GM12878 (cell line): Measurements from ENCODE around the gene NR1H4. TPM values are rescaled to one million over a fixed set of nuclear protein-coding genes. Genes with fewer than 3 reads are reported as not detected.

Source experiments
- ATAC-seq: fragments of 200-7000 bp; cut with Tn5 transposase; 3 replicates; pipeline ENCODE4 v1.9.1; 2020; ENCODE audit warnings: mild to moderate bottlenecking, moderate library complexity
- BruUV-seq: library from RNA; stranded (reverse); fragments of 400-500 nt; replicated peaks from 2 replicates; lab custom pipeline; 2021; lab: Mats Ljungman, UMichigan
- CTCF ChIA-PET: fragments of 300-600 bp; sonication (Branson Sonifier 250); formaldehyde crosslinking; extraction: SDS; loops from one replicate; lab custom pipeline; 2021; ENCODE audit warnings: inconsistent platforms; lab: Yijun Ruan, JAX
- POLR2A ChIA-PET: fragments of 350-600 bp; formaldehyde crosslinking; extraction: SDS; loops from one replicate; lab custom pipeline; 2021; ENCODE audit warnings: inconsistent platforms; lab: Charles Lee
- RAD21 ChIA-PET: fragments of 300-600 bp; sonication (Branson Sonifier 250); formaldehyde crosslinking; loops from one replicate; lab custom pipeline; 2023; ENCODE audit warnings: antibody characterized with exemption; ENCODE audit not compliant: unreplicated experiment; lab: Charles Lee
- SMC1A ChIA-PET: fragments of 300-600 bp; sonication (Branson Sonifier 250); formaldehyde crosslinking; loops from one replicate; lab custom pipeline; 2023; ENCODE audit not compliant: unreplicated experiment, uncharacterized antibody; lab: Charles Lee
- DNase-seq: peaks from one replicate; pipeline ENCODE4 v3.0.0-alpha.2; 2011; ENCODE audit warnings: low read depth, low spot score
- FAIRE-seq: peaks from 3 replicates; lab custom pipeline; 2011; peaks lifted over from hg19 to GRCh38; lab: Jason Lieb, UNC
- H2AFZ ChIP-seq: 2 replicates; pipeline ENCODE4 v1.6.0; 2011; ENCODE audit warnings: low read depth, low read length, control low read depth; ENCODE audit not compliant: control insufficient read depth
- H3K27ac ChIP-seq: 2 replicates; pipeline ENCODE4 v1.5.1; 2011; ENCODE audit warnings: control low read depth; ENCODE audit not compliant: control insufficient read depth, insufficient read depth
- H3K27me3 ChIP-seq, 2 experiments: replicated peaks in 1 of 2; 2 replicates each; pipeline versions ENCODE4 v1.6.0 to v1.6.1; 2011; ENCODE audit warnings: low read length in 1 of 2; ENCODE audit not compliant: control insufficient read depth in 2 of 2, insufficient read depth in 2 of 2
- H3K36me3 ChIP-seq, 2 experiments: 2 replicates each; pipeline ENCODE4 v1.5.1; 2011; ENCODE audit warnings: low read length in 1 of 2; ENCODE audit not compliant: control insufficient read depth in 2 of 2, insufficient read depth in 2 of 2
- H3K4me1 ChIP-seq: 2 replicates; pipeline ENCODE4 v1.6.1; 2011; ENCODE audit warnings: mild to moderate bottlenecking, low read length, moderate library complexity, mixed read lengths; ENCODE audit not compliant: control insufficient read depth, insufficient read depth
- H3K4me2 ChIP-seq: 2 replicates; pipeline ENCODE4 v1.6.0; 2011; ENCODE audit warnings: control low read depth; ENCODE audit not compliant: control insufficient read depth, insufficient read depth
- H3K4me3 ChIP-seq: fragments of 200-600 bp; sonication (generic); 2 replicates; pipeline ENCODE4 v1.5.1; 2016
- H3K79me2 ChIP-seq: 2 replicates; pipeline ENCODE4 v1.6.0; 2011; ENCODE audit warnings: low read length; ENCODE audit not compliant: control insufficient read depth, insufficient read depth
- H3K9ac ChIP-seq: 2 replicates; pipeline ENCODE4 v1.8.0; 2011; ENCODE audit warnings: low read length, control low read depth, mixed read lengths; ENCODE audit not compliant: control insufficient read depth, insufficient read depth
- H3K9me3 ChIP-seq: replicated peaks from 3 replicates; pipeline ENCODE4 v1.5.1; 2011; ENCODE audit warnings: mild to moderate bottlenecking, low read length; ENCODE audit not compliant: control insufficient read depth, insufficient read depth
- H4K20me1 ChIP-seq: 2 replicates; pipeline ENCODE4 v1.6.0; 2011; ENCODE audit not compliant: control insufficient read depth, insufficient read depth
- ASH2L ChIP-seq: fragments of 300-600, 200-600 bp; sonication (generic); IDR thresholded peaks from 2 replicates; pipeline ENCODE4 v1.6.1; 2017; ENCODE audit warnings: low read depth, mild to moderate bottlenecking, borderline replicate concordance
- BHLHE40 ChIP-seq, 2 experiments: fragments of 450-650 bp in 1 of 2; IDR thresholded peaks; 2 replicates each; pipeline ENCODE4 v1.6.1; 2011 to 2017; ENCODE audit warnings: low read depth in 2 of 2, borderline replicate concordance in 1 of 2, improper control_type of control experiment in 1 of 2, low read length in 1 of 2, mild to moderate bottlenecking in 1 of 2
- CBX5 ChIP-seq: sonication (generic); IDR thresholded peaks from 2 replicates; pipeline ENCODE4 v1.6.1; 2016; ENCODE audit warnings: low read depth, moderate library complexity, mild to moderate bottlenecking, inconsistent platforms
- EED ChIP-seq: sonication (generic); IDR thresholded peaks from 2 replicates; pipeline ENCODE4 v1.6.1; 2016; ENCODE audit warnings: antibody characterized with exemption, low read depth
- JUNB ChIP-seq: IDR thresholded peaks from 2 replicates; pipeline ENCODE4 v1.6.1; 2016; ENCODE audit warnings: antibody characterized with exemption, mild to moderate bottlenecking
- JUND ChIP-seq: IDR thresholded peaks from 2 replicates; pipeline ENCODE4 v1.6.1; 2012; ENCODE audit warnings: low read depth, mild to moderate bottlenecking, low read length, improper control_type of control experiment, moderate library complexity
- MEF2B ChIP-seq: fragments of 450-650 bp; IDR thresholded peaks from 2 replicates; pipeline ENCODE4 v1.6.1; 2018; ENCODE audit warnings: mild to moderate bottlenecking, moderate library complexity; ENCODE audit not compliant: partially characterized antibody, poor library complexity, severe bottlenecking
- MYC ChIP-seq: IDR thresholded peaks from 2 replicates; pipeline ENCODE4 v1.6.1; 2011; ENCODE audit warnings: mild to moderate bottlenecking, low read length, moderate library complexity, inconsistent platforms; ENCODE audit not compliant: insufficient read depth, insufficient replicate concordance, insufficient read length, severe bottlenecking
- POLR2AphosphoS2 ChIP-seq: IDR thresholded peaks from 2 replicates; pipeline ENCODE4 v1.6.1; 2011; ENCODE audit warnings: low read depth, mild to moderate bottlenecking, low read length, improper control_type of control experiment, moderate library complexity
- SMC3 ChIP-seq: IDR thresholded peaks from 2 replicates; pipeline ENCODE4 v1.6.1; 2011; ENCODE audit warnings: low read length, improper control_type of control experiment, borderline replicate concordance
- STAT3 ChIP-seq: IDR thresholded peaks from 2 replicates; pipeline ENCODE4 v1.6.1; 2011; ENCODE audit warnings: low read depth, low read length, improper control_type of control experiment
- YY1 ChIP-seq: IDR thresholded peaks from 2 replicates; pipeline ENCODE4 v1.6.1; 2011; ENCODE audit warnings: low read depth, mild to moderate bottlenecking, low read length
- ZNF217 ChIP-seq: fragments of 450-650 bp; IDR thresholded peaks from 2 replicates; pipeline ENCODE4 v1.6.1; 2017; ENCODE audit warnings: antibody characterized with exemption, mild to moderate bottlenecking
- in situ Hi-C: fragments of 300-500 bp; cut with MboI; formaldehyde crosslinking; loops from 9 replicates; pipeline ENCODE4 v1.14.3; 2018; ENCODE audit warnings: mixed read lengths
- intact Hi-C: fragments of 100-400 bp; cut with micrococcal nuclease; formaldehyde crosslinking; loops from one replicate; pipeline ENCODE4 v1.14.2; 2022; ENCODE audit not compliant: unreplicated experiment
- polyA plus RNA-seq, 11 experiments: library from polyadenylated mRNA; depleted of rRNA in 4 of 11; unstranded in 6 of 11; stranded (reverse) in 5 of 11; fragments of >200 nt; fragmentation: Nextera tagmentation in 4 of 11; fragmentation: Illumina TruSeq in 1 of 11; extraction: Ambion mirVana in 4 of 11; extraction: Trizol in 1 of 11; gene quantifications; 1 replicate in 1 of 11; 2 replicates in 10 of 11; pipeline versions ENCODE4 v1.2.1 to v1.2.3, GENCODE V29; 2011 to 2016; ENCODE audit warnings: inconsistent platforms in 2 of 11, missing spikeins in 2 of 11, low read depth in 1 of 11
- total RNA-seq, 4 experiments: library from RNA; depleted of rRNA in 3 of 4; stranded (reverse); fragments of >200 nt in 3 of 4; fragmentation: Illumina TruSeq in 1 of 4; extraction: Trizol in 1 of 4; gene quantifications; 2 replicates each; pipeline versions ENCODE4 v1.2.1 to v1.2.3, GENCODE V29; 2013 to 2021
- TF ChIP-seq, protein P1 (sequence below): IDR thresholded peaks from 2 replicates; pipeline ENCODE4 v1.6.1; 2011; ENCODE audit warnings: low read depth, low read length, improper control_type of control experiment, borderline replicate concordance
- TF ChIP-seq, protein P2 (sequence below): fragments of 450-650 bp; formaldehyde crosslinking; IDR thresholded peaks from 2 replicates; pipeline ENCODE4 v1.4.0; 2022; ENCODE audit warnings: mild to moderate bottlenecking, moderate library complexity
- TF ChIP-seq, protein P3 (sequence below): fragments of 450-650 bp; IDR thresholded peaks from 2 replicates; pipeline ENCODE4 v1.6.1; 2018; ENCODE audit warnings: mild to moderate bottlenecking, low read depth, moderate library complexity; ENCODE audit not compliant: partially characterized antibody

Gene NR1H4
- total and polyA plus RNA-seq, 10 of the 15 experiments (the other 5 are each of a cell fraction or from before 2014, with no cell fraction given) = 0.04 TPM; not detected in 9

DNA sequence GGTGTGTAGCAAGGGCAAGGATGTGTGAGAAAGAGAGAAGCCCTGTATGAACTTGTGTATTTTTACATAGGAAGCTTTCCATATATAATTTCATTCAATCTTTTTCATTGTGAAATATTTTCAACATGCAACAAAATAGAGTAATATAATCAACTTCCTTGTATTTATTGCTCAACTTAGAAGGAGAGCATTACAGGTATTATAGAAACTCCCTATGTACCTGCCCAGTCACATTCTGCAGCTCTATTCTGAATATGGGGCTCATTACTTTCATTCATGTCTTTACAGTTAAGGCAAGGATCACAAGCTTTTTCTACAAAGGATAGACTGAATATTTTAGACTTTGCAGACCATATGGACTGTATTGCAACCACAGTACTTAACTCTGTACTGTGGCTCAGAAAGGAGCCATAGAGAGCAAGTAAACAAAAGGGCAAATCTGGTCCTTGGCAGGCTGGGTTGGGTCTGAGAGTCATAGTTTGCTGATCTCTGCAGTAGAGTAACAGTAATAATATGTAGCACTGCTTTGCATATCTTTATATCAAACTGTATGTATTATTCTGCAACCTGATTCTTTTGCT lies 11.3 kb downstream of the NR1H4 start:
- Histone ChIP-seq H3K9me3 (no peaks in the 10 kb centered on the region), H4K20me1 (no peaks in the 10 kb centered on the region), H3K9ac (no peak overlapping the region), H3K4me1 (no peaks in the 10 kb centered on the region), H3K36me3 (no peaks in the 10 kb centered on the region), H3K79me2 (no peaks in the 10 kb centered on the region), H3K4me3 (no peak overlapping the region), H3K4me2 (no peak overlapping the region), H3K27ac (no peak overlapping the region), H3K27me3 (no peaks in the 10 kb centered on the region), H2AFZ (no peak overlapping the region)
- no peak for FAIRE-seq
- ChIA-PET RAD21 (no interaction called here), POLR2A (no interaction called here), CTCF (interaction anchor here (0.6 kb wide), 1 partner anchor 10 kb away, joined by 3 read pairs; no protein-coding TSS in a partner anchor), SMC1A (no interaction called here)
- intact Hi-C loops = no loop called here
- no peak for ATAC-seq
- BruUV-seq = no TSS peak
- no peak for DNase-seq
- in situ Hi-C loops = no loop called here
- no peak for TF ChIP-seq MEF2B
- TF ChIP-seq, protein P1, sequence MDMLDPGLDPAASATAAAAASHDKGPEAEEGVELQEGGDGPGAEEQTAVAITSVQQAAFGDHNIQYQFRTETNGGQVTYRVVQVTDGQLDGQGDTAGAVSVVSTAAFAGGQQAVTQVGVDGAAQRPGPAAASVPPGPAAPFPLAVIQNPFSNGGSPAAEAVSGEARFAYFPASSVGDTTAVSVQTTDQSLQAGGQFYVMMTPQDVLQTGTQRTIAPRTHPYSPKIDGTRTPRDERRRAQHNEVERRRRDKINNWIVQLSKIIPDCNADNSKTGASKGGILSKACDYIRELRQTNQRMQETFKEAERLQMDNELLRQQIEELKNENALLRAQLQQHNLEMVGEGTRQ = no peak
- TF ChIP-seq, protein P2, sequence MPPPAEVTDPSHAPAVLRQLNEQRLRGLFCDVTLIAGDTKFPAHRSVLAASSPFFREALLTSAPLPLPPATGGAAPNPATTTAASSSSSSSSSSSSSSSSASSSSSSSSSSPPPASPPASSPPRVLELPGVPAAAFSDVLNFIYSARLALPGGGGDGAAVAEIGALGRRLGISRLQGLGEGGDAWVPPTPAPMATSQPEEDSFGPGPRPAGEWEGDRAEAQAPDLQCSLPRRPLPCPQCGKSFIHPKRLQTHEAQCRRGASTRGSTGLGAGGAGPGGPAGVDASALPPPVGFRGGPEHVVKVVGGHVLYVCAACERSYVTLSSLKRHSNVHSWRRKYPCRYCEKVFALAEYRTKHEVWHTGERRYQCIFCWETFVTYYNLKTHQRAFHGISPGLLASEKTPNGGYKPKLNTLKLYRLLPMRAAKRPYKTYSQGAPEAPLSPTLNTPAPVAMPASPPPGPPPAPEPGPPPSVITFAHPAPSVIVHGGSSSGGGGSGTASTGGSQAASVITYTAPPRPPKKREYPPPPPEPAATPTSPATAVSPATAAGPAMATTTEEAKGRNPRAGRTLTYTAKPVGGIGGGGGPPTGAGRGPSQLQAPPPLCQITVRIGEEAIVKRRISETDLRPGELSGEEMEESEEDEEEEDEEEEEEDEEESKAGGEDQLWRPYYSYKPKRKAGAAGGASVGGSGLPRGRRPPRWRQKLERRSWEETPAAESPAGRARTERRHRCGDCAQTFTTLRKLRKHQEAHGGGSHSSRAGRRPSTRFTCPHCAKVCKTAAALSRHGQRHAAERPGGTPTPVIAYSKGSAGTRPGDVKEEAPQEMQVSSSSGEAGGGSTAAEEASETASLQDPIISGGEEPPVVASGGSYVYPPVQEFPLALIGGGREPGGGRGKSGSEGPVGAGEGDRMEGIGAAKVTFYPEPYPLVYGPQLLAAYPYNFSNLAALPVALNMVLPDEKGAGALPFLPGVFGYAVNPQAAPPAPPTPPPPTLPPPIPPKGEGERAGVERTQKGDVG (CRISPR knock-in tag) = no peak
- TF ChIP-seq JUNB = no peak
- no peak for TF ChIP-seq SMC3
- TF ChIP-seq POLR2AphosphoS2 = no peak
- no peak for TF ChIP-seq ZNF217
- no peak for TF ChIP-seq ASH2L
- TF ChIP-seq BHLHE40 (IDR thresholded peaks at IDR 0.05; ENCODE audit: borderline replicate concordance in 1 of 2, low read depth in 2 of 2, low read length in 1 of 2) = no peak
- no peak for TF ChIP-seq YY1
- no peak for TF ChIP-seq EED
- no peak for TF ChIP-seq STAT3
- TF ChIP-seq JUND = no peak
- no peak for TF ChIP-seq MYC
- TF ChIP-seq CBX5 = no peak
- TF ChIP-seq, protein P3, sequence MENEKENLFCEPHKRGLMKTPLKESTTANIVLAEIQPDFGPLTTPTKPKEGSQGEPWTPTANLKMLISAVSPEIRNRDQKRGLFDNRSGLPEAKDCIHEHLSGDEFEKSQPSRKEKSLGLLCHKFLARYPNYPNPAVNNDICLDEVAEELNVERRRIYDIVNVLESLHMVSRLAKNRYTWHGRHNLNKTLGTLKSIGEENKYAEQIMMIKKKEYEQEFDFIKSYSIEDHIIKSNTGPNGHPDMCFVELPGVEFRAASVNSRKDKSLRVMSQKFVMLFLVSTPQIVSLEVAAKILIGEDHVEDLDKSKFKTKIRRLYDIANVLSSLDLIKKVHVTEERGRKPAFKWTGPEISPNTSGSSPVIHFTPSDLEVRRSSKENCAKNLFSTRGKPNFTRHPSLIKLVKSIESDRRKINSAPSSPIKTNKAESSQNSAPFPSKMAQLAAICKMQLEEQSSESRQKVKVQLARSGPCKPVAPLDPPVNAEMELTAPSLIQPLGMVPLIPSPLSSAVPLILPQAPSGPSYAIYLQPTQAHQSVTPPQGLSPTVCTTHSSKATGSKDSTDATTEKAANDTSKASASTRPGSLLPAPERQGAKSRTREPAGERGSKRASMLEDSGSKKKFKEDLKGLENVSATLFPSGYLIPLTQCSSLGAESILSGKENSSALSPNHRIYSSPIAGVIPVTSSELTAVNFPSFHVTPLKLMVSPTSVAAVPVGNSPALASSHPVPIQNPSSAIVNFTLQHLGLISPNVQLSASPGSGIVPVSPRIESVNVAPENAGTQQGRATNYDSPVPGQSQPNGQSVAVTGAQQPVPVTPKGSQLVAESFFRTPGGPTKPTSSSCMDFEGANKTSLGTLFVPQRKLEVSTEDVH = no peak
